CD1c-positive myeloid dendritic cell (primary cell): ENCODE results near the gene UBALD1.

ENCODE experiments used
- DNase-seq: peaks from one replicate; pipeline ENCODE4 v3.0.0-alpha.2; 2016; ENCODE audit errors: extremely low spot score

UBALD1 gene

GRCh38 chr16:4646773-4647643 lies 32.3 kb upstream of the UBALD1 start:
- no peak for DNase-seq

DNA sequence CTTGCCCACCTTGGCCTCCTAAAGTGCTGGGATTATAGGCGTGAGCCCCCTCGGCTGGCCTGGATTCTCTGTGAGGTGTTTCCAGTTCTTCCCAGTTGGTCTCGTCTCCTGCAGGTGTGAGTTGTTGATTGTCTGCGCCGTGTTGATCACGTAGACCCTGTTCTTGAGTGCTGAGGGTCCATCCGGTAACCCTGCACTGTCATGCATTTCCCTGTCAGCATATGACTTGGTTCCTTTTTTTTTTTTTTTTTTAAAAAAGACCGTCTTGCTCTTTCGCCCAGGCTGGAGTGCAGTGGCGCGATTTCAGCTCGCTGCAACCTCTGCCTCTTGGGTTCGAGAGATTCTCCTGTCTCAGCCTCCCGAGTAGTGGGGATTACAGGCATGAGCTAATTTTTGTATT lies 27.2 kb upstream of the UBALD1 start:
- peak; percentile 29 for DNase-seq

DNA sequence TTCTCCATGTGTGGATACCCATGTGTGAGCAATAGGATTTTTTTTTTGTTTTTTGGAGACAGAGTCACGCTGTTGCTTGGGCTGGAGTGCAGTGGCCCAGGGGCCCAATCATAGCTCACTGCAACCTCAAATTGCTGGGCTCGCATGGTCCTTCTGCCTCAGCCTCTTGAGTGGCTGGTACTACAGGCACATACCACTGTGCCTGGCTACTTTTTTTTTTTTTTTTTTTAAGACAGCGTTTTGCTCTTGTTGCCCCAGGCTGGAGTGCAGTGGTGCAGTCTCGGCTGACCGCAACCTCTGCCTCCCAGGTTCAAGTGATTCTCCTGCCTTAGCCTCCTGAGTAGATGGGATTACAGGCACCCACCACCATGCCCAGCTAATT lies 26.6 kb upstream of the UBALD1 start:
- no peak for DNase-seq

DNA sequence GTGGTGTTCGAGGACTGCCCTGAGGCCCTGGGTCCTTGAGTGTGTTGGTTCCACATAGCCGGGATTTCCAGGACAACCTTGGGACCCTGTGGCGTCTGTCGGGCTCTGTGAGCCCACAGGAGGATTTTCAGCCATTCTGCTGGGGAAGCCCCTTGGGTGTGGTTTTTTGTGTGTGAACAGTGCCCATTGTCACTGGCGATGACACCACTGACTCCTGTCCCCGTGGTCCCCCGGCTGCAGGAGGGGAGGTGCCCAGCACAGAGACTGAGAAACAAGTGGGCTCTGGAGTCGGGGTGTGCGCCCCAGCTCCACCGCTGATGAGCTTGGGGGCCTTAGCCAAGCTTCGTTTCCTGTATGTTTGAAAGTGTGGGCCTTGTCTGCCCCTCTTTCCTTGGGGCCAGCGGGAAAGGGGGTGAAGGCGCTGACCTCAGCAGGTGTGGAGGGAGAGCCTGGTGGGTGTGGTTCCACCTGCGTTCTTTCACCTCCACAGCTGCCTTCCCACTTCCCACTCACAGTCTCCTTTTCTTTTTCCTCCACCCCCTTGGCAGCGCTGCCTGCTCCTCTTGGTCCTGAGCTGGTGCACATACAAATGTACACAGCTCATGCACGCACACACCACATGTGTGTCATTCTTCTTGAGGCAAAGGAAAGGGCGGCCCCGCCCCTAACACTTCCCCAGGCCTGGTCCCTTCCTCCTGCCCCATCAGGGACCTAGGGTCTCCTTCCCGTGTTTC lies 26.1 kb upstream of the UBALD1 start:
- no peak for DNase-seq

DNA sequence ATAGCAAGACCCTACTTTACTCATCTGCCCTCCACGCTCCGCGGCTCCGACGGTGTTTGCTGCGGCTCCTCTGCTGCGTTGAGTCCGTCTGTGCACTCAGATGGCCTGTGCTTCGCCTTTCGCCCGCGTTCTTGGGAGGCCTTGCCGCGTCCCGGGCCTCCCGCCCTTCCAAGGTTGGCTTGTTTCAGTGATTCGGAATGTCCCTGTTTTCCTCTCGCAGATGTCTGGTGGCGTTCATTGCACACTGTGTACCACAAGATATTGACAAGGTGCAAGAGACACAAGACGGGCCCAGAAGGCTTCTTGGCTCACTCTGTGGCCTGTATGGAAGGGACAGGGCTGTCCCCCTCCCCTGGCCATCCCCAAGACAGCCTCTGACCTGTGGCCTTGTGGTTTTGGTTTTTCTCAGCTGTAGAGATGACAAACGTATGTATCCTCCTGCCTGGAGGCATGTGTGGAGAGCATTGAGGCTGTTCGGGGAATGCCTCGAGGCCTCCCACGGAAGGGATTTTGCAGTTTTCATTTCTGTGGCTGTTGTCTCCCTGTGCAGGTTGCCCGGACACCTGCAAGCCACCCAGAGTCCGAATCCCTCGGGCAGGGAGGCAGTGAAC lies 25.3 kb upstream of the UBALD1 start:
- DNase-seq, result no peak

DNA sequence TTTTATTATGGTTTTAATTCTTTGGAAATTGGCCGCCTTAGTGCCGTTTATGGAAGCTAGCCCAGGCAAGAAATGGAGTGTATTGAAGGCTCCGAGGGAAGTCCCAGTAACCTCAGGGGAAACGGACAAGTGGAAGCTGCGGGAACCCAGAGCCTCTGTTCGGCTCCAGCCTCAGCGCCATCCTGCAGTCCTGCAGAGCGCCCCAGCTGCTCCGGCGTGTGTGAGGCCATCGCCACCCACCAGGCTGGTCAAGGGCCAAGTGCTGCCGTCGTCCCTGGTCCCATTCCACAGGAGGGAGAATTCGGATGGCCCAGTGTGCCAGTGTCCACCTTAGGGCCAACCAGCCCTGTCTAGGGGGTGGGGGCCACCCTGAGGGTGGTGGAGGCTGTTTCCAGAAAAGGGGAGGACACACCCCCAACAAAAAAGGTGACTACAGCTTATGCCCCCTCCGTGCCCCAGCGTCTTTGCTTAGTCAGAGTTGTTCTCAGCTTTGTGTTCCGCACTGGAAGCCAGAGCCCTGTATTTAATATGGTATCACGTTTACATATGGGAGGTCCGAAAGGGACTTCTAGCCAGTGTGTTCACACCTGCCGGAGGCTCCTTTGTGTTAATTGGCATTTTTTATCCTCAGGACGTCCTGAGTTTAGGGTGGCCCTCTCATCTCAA lies 22.9 kb upstream of the UBALD1 start:
- no peak for DNase-seq

DNA sequence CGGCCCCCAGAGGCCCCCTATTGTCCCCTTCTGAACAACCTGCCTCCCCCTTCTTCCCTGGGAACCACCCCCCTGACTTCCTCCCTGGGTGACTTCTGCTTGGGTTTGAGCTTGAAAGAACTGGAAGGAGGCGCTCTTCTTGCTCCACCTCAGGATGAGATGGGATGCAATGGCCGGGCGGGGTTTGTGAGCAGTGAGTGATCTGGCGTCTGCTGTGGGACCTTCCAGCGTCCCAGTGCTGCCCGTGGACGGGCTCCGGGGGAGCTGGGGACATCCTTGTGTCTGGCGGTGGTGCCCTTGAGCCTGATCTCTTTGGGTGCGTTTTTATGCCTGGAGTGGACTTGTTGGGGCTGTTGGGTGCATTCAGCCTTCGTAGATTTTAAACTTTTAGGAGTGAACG lies 21.5 kb upstream of the UBALD1 start:
- DNase-seq, result no peak

DNA sequence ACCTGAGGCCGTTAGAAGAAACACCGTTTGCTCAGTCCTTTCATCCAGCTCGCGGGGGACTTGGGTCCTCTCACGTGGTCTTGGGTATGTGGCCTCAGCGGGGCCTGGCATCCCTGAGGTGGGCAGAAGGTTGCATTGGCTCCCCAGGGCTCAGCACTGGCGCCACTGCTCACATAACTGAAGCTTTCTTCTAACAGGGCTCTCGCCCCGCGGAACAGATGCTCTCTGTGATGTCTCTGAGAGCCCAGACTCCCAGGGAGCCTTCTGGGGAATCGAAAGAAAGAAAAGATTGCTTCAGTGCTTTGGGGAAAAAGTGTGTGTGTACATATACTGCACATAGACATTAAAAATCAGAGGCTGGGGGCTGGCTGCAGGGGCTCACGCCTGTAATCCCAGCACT lies 20.1 kb upstream of the UBALD1 start:
- no peak for DNase-seq

DNA sequence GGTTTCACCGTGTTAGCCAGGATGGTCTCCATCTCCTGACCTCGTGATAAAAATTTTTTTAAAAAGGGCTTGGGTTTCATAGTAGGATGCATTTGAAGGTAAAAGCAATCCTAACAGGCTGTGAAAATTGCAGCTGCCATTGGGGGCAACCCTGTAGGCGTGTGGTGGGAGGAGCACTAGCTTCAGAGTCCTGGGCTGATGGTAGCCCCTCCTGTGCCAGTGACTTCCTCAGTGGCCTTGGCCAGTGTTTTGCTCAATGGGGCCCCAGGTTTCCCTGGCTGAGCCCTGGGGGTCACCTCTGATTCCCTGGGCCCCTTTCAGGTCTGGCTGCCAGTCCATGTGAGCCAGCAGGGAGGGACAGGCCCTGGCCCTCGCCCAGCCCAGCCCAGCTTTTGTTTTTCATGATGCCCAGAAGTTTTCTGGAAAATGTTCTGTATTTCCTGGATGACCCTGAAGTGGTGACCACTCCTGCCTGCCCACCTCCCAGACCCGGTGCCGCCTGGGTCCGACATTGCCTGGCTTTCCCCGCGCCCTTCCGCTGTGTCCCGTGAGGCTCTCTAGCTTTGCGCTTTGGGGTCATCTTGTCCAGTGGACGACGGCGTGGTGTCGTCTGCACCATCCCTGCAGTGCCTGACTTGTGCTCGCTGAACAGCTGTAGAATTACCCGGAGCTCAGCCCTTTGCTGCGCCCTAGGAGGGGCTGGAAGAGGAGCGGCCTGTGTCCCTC lies 19.4 kb upstream of the UBALD1 start:
- no peak for DNase-seq

DNA sequence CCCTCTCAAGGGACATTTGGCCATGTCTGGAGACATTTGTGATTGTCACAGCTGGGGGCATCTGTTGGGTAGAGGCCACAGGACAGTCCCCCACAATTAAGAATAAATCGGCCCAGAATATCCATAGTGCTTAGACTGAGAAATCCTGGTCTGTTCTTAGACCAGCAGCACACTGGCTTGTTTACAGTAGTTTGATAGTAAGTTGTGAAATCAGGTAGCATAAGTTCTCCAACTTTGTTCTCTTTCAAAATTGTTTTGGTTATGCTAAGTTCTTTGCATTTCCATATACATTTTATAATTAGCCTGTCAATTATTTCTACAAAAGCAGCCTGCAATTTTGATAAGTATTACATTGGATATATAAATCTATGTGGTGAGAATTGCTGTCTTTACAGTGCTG lies 16.8 kb upstream of the UBALD1 start:
- no peak for DNase-seq

DNA sequence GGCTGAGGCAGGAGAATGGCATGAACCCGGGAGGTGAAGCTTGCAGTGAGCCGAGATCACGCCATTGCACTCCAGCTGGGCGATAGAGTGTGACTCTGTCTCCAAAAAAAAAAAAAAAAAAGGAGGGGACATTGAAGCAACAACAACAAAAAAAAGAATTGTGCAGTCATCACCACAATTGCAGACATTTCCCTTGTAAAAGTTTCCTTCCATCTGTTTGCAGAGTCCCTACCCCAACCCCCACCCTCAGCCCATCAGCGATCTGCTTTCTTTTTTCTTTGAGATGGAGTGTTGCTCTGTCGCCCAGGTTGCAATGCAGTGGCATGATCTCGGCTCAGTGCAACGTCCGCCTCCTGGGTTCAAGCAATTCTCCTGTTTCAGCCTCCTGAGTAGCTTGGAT lies 13.6 kb upstream of the UBALD1 start:
- DNase-seq, result no peak

DNA sequence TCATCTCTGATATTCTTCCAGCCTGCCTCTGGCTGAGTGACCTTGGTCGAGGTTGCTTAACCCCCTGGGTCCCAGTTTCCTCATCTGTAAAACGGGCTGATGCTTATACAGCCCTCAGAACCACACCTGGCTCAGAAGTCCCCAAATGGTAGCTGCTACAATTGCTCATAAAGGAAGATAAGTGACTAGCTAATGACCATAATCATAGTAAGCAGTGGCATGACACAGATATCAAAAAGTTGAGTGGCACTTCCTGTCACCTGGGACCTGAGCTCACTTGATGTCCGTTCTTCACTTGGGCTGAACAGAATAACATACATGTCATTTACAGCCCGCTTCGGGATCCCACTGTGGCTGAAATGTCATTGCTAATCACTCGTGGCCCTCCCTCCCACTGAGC lies 11.7 kb upstream of the UBALD1 start:
- no peak for DNase-seq

DNA sequence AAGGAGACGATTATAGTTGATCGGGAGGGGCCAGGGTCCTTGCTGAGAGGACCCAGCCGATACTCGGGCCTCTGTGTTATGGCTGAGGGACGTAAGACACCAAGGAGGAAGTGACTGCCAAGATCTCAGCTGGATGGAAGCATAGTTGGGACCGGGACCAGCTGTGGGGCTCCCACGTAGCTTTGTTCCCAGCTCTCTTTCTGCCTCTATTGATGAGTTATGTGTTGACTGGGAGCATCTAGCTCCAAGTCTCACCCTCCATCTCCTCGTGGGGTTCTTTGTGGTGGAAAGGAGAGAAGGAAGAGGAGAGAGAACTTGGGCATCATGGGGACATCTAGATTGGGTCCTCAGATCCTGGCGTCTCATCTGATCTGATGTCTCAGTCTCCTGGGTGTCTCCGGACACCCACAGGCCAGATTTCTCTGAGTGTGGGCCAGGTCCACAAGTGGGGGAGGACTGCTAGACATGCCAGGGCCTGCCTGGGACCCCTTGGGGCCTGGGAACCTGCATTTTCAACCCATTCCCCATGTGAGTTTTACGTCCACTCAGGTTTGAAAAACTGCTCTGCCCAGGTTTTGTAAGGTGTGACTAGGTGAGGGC lies 11.0 kb upstream of the UBALD1 start:
- no peak for DNase-seq

DNA sequence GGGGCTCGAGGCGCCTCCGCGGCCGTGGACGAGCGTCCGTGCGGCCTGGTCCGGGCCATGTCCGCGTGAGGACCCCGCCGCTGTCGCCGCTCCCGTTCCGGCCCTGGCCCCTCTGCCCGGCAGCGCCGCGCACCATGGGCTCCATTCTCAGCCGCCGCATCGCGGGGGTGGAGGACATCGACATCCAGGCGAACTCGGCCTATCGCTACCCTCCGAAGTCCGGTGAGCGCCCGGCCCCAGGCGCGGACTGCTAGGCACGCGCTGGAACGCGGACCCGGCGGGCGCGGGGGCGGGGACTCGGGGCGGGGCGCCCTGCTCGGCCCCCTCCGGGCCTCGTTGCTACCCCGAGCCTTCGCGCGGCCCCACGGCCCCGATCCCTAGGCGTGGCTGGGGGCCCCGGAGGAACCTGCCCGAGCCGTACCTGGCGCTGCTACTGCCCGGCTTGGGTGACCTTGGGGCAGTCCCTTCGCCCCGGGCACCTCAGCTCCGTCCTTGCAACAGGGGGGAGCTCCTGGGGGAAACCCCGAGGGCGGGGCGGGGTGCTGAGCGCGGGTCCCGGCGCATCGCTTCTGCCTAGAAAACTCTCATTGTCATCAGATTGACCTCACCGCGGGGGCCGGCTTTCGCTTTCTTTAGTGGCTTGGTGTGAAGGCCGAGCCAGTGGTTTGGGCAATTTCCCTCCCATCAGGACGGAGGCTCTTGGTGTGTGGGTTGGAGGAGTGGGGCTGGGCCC lies 10.3 kb upstream of the UBALD1 start:
- DNase-seq, result peak; percentile 87

- DNase-seq, result peak; percentile 98
Observed at GRCh38 chr16:4624015-4624826, 9.5 kb upstream of the UBALD1 start, which contains the start of gene MGRN1. Gene MGRN1 (plus strand): TSS chr16:4624826. CDS start chr16:4624961, 135 bp downstream.

DNA sequence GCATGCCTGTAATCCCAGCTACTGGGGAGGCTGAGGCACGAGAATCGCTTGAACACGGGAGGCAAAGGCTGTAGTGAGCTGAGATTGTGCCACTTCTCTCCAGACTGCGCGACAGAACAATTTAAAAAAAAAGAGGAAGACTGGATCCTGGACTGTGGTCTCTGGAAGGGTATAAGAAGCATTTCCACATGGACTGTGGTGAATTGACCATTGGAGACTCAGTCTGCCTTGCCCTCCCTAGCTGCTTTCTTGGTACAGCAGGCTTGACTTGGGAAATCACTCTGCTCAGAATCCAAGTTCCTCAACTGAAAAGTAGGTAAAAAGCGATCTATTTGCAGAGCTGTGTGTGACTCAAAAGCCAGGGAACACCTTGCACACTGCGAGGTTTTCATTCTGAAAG lies 8.9 kb upstream of the UBALD1 start:
- DNase-seq, result peak; percentile 82

DNA sequence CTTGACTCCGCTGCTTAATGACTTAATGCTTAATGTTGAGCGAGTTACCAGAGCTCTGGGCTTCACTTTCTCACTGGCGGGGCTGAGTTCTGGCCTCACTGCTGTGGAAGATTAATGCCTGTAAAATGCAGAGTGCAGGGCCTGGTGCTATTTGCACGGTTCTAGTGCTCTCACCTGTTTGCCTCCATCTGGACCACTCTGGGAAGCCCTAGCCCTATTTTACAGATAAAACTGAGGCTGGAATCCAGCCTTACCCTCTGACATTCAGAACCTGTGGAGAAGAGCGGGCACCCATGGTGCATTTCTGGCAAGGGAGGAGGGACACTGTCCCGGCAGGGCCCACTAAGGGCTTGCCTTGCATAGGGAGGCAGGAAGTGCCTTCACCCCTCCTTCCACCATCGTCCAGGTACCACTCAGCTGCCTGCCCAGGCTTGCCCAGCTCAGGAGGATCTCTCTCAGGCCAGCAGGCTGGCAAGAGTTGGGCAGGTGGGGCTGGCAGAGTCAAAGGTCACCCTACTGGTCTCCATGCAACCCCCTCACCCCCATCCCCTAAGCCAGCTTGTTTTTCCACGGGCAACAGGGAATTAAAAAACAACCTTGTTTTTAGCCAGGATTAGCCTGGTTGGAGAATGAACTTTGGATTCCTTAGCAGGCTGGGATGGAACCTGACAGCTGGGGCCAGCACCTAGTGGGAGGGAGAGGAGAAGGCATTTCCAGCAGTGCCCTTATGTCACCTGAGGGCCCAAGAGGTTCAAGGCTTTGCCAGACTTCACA lies 4.1 kb upstream of the UBALD1 start:
- DNase-seq, result no peak

GRCh38 chr16:4617880-4618279 lies 3.2 kb upstream of the UBALD1 start:
- no peak for DNase-seq
